NCI-H524 treated with DMSO at 0.1 percent for 48 hours (cell line): ENCODE data around the gene ARFIP2.

ENCODE experiments used
- DNase-seq: peaks from one replicate; lab custom pipeline; 2025; lab: John Stamatoyannopoulos, UW

Gene ARFIP2

DNA sequence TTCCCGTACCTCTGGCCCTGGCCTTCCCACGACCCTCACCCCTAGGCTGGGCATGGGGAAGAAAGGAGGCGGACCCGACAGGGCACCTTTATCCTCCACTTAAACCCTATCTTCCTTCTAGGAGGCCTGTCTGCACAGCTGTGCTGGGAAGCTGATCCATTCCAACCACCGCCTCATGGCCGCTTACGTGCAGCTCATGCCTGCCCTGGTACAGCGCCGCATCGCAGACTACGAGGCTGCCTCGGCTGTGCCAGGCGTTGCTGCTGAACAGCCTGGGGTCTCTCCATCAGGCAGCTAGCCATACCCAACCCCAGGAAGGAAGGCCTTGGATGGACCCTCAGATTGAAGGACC is 769 bp upstream of the ARFIP2 start:
- no peak for DNase-seq

DNA sequence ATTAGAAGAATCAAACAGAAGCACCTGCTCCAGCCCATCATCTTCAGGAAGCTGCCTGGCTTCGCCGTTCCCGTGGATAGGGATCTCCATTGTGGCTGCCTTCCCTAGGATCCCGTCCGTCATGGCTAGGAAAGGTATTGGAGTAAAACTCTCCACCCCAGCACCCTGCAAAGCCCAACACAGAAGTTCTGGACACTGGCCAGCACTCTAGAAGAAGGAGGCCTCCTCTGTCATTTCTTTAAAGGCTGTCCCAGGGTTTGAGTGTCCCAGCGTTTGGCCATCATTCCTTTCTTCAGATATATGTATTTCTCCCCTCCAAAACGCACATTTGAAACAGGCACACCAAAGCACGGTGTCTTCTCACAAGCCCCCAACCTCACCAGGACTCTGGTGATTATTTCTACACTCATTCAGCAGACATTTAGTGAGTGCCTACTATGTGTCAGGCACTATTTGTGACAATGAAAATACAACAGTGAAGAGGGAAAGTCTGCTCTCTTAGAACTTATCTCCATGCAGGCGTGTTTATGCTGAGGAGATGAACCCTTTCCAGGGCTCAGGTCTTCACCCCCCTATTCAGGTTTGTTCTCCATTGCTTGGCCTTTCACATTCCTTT is 724 bp downstream of the ARFIP2 start:
- DNase-seq, result no peak

DNA sequence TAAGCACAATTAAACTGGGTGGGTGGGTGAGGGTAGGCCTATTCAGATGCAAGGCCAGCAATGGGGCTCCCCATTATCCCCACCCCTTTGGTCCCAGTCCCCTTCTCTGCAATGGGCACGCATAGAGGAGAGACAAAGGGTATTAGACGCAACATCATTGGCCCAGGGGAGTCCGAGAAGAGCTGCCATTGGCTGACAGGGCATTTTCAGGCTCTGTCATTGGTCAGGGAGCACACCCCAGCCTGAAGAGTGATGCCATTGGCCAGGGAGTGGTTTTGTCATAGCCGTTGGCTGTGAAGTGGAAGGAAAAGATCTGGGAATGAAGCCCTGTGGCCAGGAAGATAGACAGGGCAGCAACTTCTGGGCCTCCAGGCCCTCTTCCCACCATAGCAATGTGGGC is 4.6 kb downstream of the ARFIP2 start:
- DNase-seq, result no peak

DNA sequence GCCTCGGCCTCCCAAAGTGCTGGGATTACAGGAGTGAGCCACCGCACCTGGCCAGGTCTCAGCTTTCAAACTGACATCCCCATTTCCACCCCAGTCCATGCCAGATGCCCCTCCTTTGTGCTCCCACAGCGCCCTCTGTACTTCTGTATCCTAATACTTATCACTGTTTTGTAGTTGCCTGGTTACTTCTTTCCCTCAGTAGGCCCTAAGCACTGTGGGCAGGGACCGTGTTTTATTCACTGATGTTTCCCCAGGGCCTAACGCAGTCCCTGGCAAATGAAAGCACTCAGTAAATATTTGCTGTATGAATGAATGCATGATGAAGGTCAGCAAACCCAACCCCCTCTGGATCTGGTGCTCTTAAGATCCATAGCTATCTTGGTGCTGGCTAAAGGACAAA is 5.2 kb downstream of the ARFIP2 start:
- DNase-seq, result no peak

DNA sequence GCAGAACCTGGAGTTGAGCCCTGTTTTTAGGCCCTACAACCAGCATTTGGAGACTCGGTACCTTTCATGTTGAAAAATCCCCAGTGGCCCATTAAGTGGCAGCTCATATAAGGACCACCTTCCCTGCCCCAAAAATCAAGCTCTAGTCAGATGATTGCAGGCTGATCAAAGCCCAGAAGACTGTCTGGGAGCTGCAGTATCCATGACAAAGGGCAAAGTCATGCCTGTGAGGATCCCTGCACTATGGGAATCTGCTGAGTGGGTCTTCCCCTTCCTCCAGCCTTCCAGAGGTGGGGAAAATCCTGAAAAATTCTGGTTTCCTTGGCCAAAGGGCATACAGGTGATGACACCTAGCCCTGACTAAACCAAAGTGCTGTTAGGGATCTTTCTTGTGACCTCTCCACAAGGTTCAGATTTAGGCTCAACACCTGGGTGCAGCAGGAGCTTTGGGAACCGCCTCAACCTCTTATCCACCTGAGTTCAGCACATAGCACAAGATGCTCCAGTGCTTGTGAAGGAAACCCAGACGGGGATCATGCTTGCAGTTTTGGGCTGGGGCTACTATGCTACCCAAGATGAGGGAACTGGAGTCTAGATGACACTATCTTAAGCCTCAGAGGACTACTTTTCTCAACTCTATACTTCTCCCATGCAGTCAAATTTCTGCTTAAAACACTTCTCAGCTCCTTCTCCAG is 6.2 kb downstream of the ARFIP2 start:
- DNase-seq, result no peak

DNA sequence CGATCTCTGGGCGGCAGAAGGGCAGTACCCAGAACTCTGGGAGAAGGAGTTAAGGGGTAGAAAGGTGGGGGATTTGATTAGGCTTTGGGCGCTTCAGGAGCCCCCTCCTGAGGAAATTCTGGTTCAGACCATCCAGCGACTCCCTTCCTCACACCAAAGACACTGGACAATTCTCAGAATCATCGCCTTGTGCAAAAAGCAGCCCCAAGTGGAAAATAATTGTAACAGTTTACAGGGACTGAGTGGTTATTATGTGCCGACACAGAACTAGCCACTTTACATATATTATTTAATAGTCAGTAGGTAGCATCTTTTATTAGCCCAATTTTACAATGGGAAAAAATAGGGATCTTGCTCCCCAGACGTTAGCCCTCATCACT is 6.7 kb downstream of the ARFIP2 start:
- DNase-seq, result no peak

DNA sequence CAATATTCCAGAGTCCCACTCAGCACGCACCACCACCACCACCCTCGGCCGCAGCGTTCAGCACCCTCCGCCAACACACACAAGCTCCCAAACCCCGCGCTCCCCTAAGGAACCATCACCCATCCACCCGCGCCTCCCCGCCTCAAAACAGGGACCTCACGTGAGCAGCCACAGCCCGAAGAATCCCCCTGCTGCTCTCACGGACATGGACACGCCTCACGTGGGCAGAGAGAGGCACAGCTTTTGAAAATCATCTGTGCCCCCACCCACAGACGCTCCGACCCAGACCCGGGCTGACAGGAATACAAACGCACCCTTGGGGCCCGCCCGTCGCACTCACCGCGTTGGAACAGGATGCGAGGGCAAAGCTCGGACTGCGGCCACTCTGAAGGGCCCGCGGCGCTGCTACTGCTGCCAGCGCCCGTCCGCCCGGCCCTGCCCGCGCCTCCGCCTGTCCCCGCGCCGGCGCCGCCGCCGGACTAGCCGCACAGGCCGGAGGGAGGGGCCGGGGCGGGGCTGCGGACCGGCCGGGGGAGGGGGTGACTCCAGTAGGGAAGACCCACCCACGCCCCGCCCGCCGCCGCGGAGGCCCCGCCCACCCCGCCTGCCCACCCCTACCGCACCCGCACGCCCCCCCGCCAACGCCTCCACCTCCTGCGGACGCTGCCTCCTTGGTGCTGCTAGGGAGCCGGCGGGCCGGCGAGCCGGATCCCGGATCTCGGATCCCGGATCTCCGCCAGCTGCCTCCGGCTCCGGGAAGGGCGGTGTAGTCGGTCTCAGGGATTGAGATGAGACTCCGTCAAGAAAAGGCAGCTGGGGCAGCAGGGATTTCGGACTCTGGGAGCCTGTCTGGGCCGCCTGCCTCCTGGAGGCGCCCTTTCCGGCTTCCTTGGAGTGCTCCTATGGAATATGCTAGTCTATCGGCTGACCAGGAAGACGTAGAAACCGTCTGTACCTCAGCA is 7.4 kb downstream of the ARFIP2 start, which contains the start of gene TRIM3:
Gene TRIM3 (minus strand): TSS at position 491 of the 962 bp plus-strand sequence. CDS start 8,246 bp downstream, outside the sequence.
- peak; percentile 42 for DNase-seq

DNA sequence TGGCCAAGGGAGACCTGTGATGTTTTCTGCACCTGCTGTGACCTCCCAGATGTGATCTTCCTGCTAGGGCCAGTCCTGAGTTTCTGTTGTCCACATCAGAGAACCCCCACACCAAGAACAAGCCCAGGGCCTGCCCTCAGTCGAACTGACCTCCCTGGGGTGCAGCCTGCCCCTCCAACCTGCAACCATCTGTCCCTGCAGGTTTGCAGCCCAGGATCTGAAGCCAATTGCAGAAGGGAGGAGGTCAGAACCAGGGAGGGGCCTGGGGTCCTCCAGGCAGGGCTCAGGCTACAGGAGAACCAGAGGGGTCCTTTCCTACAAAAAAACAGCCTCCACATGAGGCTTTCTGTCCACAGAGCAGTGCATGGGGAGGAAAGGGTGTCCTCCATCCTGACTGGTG is 8.2 kb downstream of the ARFIP2 start:
- DNase-seq, result no peak

DNA sequence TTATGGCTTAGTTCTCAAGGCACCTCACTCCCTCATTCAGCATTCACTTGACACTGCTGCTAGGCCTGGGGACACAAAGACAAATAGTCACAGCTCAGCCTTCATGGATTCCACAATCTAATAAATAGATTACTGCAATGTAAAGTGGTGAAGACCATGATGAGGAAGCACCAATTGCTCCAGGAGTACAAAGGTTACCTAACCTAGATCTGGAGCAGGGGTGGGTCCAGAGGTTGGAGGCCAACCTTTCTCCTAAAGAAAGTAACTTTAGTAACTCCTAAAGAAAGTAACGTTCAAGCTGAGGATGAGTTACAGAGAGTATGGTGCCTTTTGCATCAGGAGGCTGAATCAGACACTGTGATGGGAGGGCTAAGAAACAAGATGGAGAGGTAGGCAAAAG is 11.5 kb downstream of the ARFIP2 start:
- no peak for DNase-seq

DNA sequence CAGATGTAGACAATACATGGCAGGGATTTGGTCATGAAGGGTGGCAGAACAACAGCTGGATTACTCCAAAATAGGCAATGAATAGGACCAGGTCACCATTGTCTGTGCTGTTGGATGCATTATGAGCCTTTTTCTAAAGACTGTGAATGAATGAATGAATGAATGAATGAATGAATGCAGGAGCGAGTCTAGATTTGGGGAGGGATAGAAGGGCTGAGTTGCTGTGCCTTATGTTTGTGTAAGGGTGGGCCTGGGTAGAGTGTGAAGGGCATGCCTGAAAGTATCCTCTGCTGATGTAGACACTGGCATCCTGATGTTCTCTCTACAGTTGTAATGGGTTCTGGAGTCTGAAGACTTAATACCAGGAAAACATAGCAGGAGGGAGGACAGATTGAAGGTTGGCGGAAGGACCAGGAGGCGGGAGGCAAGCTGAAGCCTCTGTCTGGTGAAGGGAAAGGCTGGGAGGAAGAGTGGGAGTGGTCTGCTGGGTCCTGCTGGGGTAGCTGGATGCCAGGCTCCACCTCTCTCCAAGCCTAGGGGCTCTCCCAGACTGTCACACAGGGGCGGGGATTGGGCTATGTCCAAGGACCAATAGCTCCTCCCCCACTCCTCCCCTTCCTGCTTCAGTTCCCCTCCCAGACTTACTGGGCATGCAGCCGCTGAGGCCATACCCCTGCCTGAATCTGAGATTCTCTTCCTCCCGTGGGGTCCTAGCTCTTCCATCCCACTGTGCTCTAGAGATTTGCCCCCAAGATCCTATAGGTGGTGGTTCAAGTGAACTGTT is 12.2 kb downstream of the ARFIP2 start:
- DNase-seq, result no peak

DNA sequence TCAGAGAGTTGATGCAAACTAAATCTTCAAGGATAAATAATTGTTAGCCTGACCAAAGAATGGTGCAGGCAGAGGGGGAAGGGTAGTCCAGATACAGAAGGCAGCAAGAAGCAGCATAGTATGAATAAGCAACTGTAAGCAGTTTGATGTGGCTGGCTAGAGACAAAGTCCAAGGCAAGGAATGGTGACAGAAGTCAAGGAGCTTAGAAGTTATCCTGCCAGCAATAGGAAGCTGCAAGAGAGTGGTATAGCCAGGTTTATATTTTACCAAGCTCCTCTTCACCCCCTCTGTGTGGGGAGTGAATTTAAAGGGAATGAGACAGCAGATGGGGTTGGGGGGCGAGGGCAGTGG is 22.1 kb downstream of the ARFIP2 start:
- no peak for DNase-seq

DNA sequence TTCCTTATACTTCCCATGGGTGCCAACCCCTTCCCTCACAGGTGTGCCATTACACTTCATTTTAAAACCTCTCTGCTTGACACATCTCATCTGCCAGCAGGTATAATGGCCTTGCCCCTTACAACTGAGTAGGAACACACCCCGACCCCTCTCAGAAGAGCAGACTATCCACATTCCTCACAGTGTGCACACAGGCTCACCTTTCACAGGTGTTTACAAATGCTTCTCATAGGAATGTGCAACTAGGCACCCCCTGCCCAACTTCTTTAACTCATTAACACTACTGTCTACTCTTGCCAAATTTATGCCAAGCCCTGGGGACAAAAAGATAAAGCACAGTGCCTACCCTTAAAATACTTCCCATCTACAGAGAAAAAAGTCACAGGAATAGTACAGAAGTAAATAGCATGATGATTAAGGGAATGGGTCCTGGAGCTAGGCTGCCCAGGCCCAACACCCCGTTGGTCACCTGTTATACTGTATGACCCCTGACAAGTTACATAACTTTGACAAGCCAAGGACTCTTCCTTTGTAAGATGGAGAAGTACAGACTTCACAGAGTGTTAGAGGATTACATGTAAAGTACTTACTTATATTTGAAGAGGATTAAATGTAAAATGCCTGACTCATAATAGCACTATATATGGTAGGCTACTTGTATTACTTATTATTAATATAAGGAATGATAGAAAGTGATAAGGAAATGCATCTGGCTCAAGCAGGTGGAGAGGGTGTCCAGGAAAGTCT is 22.6 kb downstream of the ARFIP2 start:
- DNase-seq, result no peak

DNA sequence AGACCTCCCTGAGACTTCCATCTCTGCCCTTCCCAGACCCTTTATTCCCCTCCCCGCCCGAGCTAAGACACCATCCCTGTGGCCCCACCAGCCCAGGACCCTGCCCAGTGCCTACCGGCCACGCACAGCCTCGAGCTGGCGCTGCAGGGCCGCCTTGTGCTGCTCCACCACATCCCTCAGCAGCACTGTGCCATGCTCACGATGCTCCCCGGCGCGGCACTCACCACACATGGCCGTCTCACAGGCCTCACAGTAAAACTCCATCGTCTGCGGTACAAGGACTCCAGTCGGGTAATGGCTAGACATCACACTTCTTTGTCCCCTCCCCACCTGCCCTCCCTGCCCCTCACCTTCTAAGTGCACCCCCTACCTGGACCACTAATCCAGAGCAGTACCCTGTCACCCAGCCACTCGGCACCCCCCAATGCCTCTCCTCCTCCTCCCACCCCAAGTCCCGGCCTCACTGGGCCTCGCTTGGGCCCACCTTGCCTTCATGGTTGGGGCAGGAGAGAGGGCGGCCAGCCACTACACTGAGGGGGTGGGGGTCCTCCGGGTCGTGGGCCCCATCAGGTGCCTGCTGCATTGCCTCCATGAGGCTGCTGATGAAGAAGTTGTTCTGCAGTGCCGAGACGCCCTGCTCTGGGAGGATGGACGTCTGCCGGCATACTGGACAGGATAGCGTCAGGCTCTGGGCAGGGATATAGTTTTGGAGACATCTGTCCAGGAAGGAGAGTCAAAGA is 23.4 kb downstream of the ARFIP2 start:
- no peak for DNase-seq

DNA sequence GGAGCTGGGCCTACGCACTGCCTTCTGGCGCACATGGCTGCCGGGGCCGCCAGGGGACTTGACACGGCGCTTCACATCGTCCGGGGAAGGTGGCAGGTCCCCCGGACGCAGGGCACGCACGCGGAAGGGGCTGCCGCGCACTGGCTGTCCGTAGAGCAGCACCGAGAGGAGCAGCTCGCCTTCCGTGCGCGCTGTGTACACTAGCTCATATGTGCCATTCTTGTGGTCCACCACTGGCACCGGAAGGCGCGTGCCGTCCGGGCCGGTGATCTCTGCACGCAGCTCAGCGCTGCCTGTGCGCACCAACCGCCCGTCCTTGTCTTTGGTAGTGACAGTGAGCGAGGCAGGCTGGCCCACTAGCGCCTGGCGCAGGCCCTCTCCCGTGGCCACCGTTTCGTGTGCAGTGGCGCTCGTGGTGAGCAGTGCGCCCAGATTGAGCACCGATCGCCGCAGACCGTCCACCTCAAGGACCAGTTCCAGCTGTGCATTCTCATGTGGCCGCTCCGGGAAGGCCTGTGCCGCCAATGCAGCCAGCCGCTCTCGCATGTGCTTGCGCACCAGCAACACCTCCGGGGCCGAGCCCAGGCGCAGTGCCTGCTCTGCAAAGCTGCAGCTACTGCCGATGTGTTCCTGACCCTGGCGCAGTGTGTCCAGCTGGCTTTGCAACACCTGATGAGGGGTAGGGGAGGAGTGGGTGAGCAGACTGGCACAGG is 24.6 kb downstream of the ARFIP2 start:
- no peak for DNase-seq

DNA sequence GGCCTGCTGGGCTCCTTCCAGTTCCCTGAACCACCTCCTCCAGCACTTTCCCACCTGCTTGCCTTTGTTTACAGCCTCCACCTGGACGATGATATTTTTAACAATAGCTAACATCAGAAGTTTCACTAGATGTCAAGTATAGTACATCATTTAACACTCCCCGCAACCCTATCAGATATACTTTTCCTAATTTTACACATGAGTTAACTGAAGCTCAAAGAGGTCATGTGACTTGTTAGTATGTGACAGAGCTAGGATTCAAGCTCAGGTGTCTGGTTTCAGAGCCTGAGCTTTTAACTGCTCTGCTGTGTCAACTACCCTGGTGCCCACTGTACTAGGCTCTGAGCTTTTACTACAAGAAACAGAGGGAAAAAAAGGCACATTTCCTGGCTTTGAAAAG is 26.1 kb downstream of the ARFIP2 start:
- DNase-seq, result no peak

DNA sequence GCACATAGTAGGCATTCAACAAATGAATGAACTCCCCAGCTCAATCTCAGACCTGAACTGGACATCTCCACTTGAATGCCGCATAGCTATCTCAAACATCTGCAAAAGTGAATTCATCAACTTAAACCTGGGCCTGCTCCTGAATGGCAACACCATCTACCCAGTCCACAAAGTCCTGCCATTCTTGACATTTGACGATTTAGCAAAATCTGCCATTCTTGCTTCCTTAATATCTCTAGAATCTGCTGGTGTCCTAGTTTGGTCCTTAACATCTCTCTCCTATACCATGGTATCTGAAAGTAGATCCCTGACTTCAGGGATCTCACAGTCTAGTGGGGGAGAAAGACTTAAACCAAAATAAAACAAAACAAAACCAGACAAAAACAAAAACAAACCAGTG is 28.0 kb downstream of the ARFIP2 start:
- DNase-seq, result no peak

DNA sequence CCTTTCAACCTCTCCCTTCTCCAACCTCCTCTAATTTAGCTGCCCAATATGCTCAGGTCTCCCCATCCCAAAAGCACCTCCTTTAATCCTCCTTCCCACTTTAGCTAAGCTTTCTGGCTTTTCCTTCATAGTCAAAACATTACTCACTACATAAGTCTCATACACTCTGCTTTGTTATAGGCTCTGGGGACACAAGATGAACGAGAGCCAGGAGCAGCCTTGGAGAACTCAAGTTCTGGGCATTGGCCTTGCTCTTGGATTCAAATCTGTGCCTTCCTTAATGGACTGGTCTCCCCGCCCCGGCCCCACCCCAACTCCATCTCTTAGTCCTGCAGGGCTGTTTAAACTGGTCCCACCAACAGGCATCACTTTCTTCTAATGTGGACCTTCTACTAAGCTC is 28.9 kb downstream of the ARFIP2 start:
- no peak for DNase-seq

DNA sequence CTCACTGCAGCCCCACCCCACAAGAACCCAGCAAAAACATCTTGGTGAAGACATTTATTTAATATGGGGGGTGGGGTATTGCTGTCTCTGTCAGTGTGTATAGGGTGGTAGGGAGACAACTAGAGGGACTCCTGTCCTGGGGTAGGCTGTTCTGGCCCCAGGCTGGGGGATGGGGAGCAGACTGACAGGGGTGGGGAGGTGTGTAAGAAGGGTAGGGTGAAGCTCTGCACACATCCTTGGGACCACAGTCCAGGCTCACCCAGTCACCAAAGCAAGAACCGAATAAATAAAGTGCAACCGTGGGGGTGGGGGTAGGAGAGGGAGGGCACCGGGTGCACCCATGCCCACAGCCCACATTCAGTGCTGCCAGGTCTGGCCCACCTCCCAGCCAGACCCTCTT is 32.6 kb downstream of the ARFIP2 start:
- no peak for DNase-seq

DNA sequence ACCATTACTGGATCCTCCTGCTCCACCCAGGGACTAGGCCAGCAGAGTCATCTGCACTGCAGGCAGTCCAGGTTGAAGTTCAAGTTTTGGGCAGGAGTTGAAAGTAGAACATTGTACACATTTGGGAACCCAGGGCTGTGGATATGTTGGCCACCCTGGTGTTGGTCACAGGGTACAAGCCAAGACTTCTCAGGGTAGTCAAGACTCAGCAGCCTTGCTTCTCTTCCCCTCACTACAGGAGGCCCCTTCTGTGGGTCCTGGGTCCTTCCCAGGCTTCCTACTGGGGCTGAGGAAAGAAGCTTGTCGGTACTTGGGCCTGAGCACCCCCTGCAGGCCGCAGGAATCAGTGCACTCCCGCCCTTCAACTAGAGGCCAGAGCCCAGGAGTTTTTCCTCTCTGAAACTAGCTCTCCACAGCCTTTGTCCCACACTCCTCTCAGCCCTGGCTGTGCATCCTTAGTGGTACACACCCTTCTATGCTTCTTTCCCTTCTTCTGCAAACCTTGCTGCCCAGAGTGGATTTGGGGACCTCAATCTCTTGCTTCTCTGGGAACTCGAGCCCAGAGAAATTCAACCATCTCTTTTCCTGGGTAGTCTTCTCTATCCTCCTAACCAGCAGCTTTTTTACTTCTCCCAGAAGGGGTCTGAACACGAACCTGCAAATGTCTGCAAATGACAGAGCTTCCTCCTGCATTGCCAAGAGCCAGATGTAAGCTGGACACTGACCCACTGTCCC is 37.7 kb downstream of the ARFIP2 start:
- no peak for DNase-seq
